Endodermal cell (in vitro differentiated cells): ENCODE measurements around the gene TYW1. TPM values are rescaled to one million over a fixed set of nuclear protein-coding genes. Genes with fewer than 3 reads are reported as not detected.
"Not testable (repeated sequence)": the region's sequence is repeated elsewhere in the genome, so short reads cannot be mapped to it uniquely, and the experiment has no call there.

Experiments
- DNase-seq: peaks from one replicate; pipeline ENCODE4 v3.0.0-alpha.2; 2017
- H3K27ac ChIP-seq: 2 replicates; pipeline ENCODE4 v1.5.1; 2013; ENCODE audit warnings: mild to moderate bottlenecking, low read depth, low read length, moderate library complexity
- H3K27me3 ChIP-seq: 2 replicates; pipeline ENCODE4 v1.6.1; 2013; ENCODE audit warnings: mild to moderate bottlenecking, low read length, moderate library complexity; ENCODE audit not compliant: insufficient read depth, control insufficient read depth, poor library complexity, severe bottlenecking
- H3K36me3 ChIP-seq: 2 replicates; pipeline ENCODE4 v1.7.0; 2013; ENCODE audit warnings: mild to moderate bottlenecking, low read length, moderate library complexity; ENCODE audit not compliant: control insufficient read depth, insufficient read depth
- H3K4me1 ChIP-seq: one replicate; pipeline ENCODE4 v1.7.0; 2013; ENCODE audit warnings: low read length; ENCODE audit not compliant: control insufficient read depth, insufficient read depth
- H3K4me3 ChIP-seq: 2 replicates; pipeline ENCODE4 v1.5.1; 2013; ENCODE audit warnings: mild to moderate bottlenecking, low read length, moderate library complexity
- H3K9ac ChIP-seq: 2 replicates; pipeline ENCODE4 v1.6.1; 2013; ENCODE audit warnings: mild to moderate bottlenecking, low read length, moderate library complexity; ENCODE audit not compliant: poor library complexity, severe bottlenecking; ENCODE audit errors: extremely low read depth
- H3K9me3 ChIP-seq: 2 replicates; pipeline ENCODE4 v1.6.1; 2013; ENCODE audit warnings: mild to moderate bottlenecking, low read length, moderate library complexity; ENCODE audit not compliant: control insufficient read depth
- H3K27ac Mint-ChIP-seq: 2 replicates; pipeline ENCODE4 v1.8.0; 2020; ENCODE audit warnings: mixed read lengths
- H3K27me3 Mint-ChIP-seq: 2 replicates; pipeline ENCODE4 v1.8.0; 2021; ENCODE audit warnings: mild to moderate bottlenecking, mixed read lengths; ENCODE audit not compliant: insufficient read depth
- H3K36me3 Mint-ChIP-seq: 2 replicates; pipeline ENCODE4 v1.8.0; 2020; ENCODE audit warnings: low read depth, mixed read lengths
- H3K4me1 Mint-ChIP-seq: 2 replicates; pipeline ENCODE4 v1.8.0; 2020; ENCODE audit warnings: mixed read lengths
- H3K4me3 Mint-ChIP-seq: 2 replicates; pipeline ENCODE4 v1.8.0; 2020; ENCODE audit warnings: mild to moderate bottlenecking, moderate library complexity, mixed read lengths
- H3K9me3 Mint-ChIP-seq: 2 replicates; pipeline ENCODE4 v1.8.0; 2020; ENCODE audit warnings: mild to moderate bottlenecking, mixed read lengths
- CTCF ChIP-seq: fragments of 200-600 bp; sonication (generic); conservative IDR thresholded peaks from 2 replicates; pipeline ENCODE4 v1.5.0; 2021; ENCODE audit warnings: antibody characterized with exemption, mild to moderate bottlenecking
- WGBS, 2 experiments: methylation state at CpG; one replicate each; pipeline versions ENCODE4 v1.1.5 to v1.1.7; 2013; ENCODE audit warnings: missing lambda C conversion rate in 2 of 2, mixed read lengths in 1 of 2; ENCODE audit not compliant: insufficient coverage in 1 of 2, insufficient read length in 1 of 2; 5-methylcytosine and 5-hydroxymethylcytosine counted together
- total RNA-seq, 2 donors: library from RNA; stranded (reverse); fragmentation: NEBNext Ultra II Directional in 1 of 2; extraction: Animal tissue kit (Norgen Biotek cat#: 25700) in 1 of 2; gene quantifications; 2 replicates in 1 of 2; 3 replicates in 1 of 2; pipeline ENCODE4 v1.2.1, GENCODE V29; 2021

Gene TYW1
- total RNA-seq, 2 donors from 2014 or later, result 17.8 to 18.7 TPM

- Mint-ChIP-seq H3K4me1 (no peaks in the 10 kb centered on the region), H3K9me3 (peaks cover 9% of the 10 kb centered on the region), H3K4me3 (no peak overlapping the region), H3K27ac (peak overlapping the region; percentile 30), H3K36me3 (no peaks in the 10 kb centered on the region), H3K27me3 (peaks cover 2% of the 10 kb centered on the region)
- no peak overlapping the region for H3K9ac ChIP-seq
- DNase-seq, result peak; percentile 61
- no peak overlapping the region for H3K4me3 ChIP-seq
- no peaks in the 10 kb centered on the region for H3K27me3 ChIP-seq
- H3K4me1 ChIP-seq, result peaks cover 2% of the 10 kb centered on the region
- no peak overlapping the region for H3K27ac ChIP-seq
- peaks cover 6% of the 10 kb centered on the region for H3K9me3 ChIP-seq
- no peaks in the 10 kb centered on the region for H3K36me3 ChIP-seq
- WGBS, 2 experiments, result 83 to 84% methylated on average over 2 to 5 of the region's 5 CpGs
- TF ChIP-seq CTCF, result no peak
These were observed 26.3 kb upstream of the TYW1 start for GRCh38 chr7:66970310-66970709.

GRCh38 chr7:66974986-66975590 lies 21.5 kb upstream of the TYW1 start:
- 97 to 98% methylated on average over 8 to 15 of the region's 15 CpGs for WGBS, 2 experiments
- no peaks in the 10 kb centered on the region for H3K4me1 Mint-ChIP-seq
- H3K36me3 ChIP-seq, result no peaks in the 10 kb centered on the region
- peaks cover 13% of the 10 kb centered on the region for H3K9me3 Mint-ChIP-seq
- H3K27ac ChIP-seq, result no peak overlapping the region
- peaks cover 2% of the 10 kb centered on the region for H3K27me3 Mint-ChIP-seq
- no peak overlapping the region for H3K27ac Mint-ChIP-seq
- H3K4me3 Mint-ChIP-seq, result no peak overlapping the region
- no peaks in the 10 kb centered on the region for H3K9me3 ChIP-seq
- H3K27me3 ChIP-seq, result no peaks in the 10 kb centered on the region
- no peak overlapping the region for H3K4me3 ChIP-seq
- DNase-seq, result peak; percentile 48
- no peak for TF ChIP-seq CTCF
- H3K36me3 Mint-ChIP-seq, result no peaks in the 10 kb centered on the region
- H3K4me1 ChIP-seq, result peaks cover 2% of the 10 kb centered on the region
- H3K9ac ChIP-seq, result no peak overlapping the region

GRCh38 chr7:66978312-66978711 lies 18.3 kb upstream of the TYW1 start:
- not testable (repeated sequence) for H3K9me3 ChIP-seq, H3K4me3 ChIP-seq, H3K36me3 Mint-ChIP-seq, H3K4me1 ChIP-seq, H3K4me1 Mint-ChIP-seq, H3K9ac ChIP-seq, H3K27ac ChIP-seq, H3K4me3 Mint-ChIP-seq, H3K27me3 Mint-ChIP-seq, H3K27ac Mint-ChIP-seq, H3K27me3 ChIP-seq, H3K36me3 ChIP-seq, DNase-seq
- 100% methylated on average over 2 of the region's 5 CpGs; no CpG with 5 or more reads in 1 of the 2 experiments for WGBS, 2 experiments
- peaks cover 26% of the 10 kb centered on the region for H3K9me3 Mint-ChIP-seq

GRCh38 chr7:66979013-66979412 lies 17.6 kb upstream of the TYW1 start:
- peaks cover 26% of the 10 kb centered on the region for H3K9me3 Mint-ChIP-seq
- H3K4me1 ChIP-seq, H3K27ac Mint-ChIP-seq, H3K9me3 ChIP-seq, H3K4me1 Mint-ChIP-seq, DNase-seq, H3K36me3 Mint-ChIP-seq, H3K27me3 Mint-ChIP-seq, H3K27ac ChIP-seq, H3K27me3 ChIP-seq, H3K4me3 ChIP-seq, H3K9ac ChIP-seq, H3K4me3 Mint-ChIP-seq, H3K36me3 ChIP-seq: not testable (repeated sequence)
- WGBS, 2 experiments, result 90 to 96% methylated on average over 2 of the region's 2 CpGs

GRCh38 chr7:66980336-66980735 lies 16.3 kb upstream of the TYW1 start:
- DNase-seq, H3K36me3 Mint-ChIP-seq: not testable (repeated sequence)

GRCh38 chr7:66989552-66989951 lies 7.1 kb upstream of the TYW1 start:
- peaks cover 24% of the 10 kb centered on the region for H3K36me3 ChIP-seq
- H3K9me3 ChIP-seq, H3K4me3 Mint-ChIP-seq, H3K27me3 ChIP-seq, H3K9me3 Mint-ChIP-seq, H3K4me1 ChIP-seq, H3K4me3 ChIP-seq, H3K27me3 Mint-ChIP-seq, H3K27ac Mint-ChIP-seq, H3K9ac ChIP-seq, DNase-seq, H3K4me1 Mint-ChIP-seq, H3K27ac ChIP-seq: not testable (repeated sequence)
- no CpG with 5 or more reads among the region's 3 CpGs for WGBS, 2 experiments
- peaks cover 44% of the 10 kb centered on the region for H3K36me3 Mint-ChIP-seq

More at GRCh38 chr7:66980336-66980735, 16.3 kb upstream of the TYW1 start:
- 80 to 100% methylated on average over 1 of the region's 1 CpG for WGBS, 2 experiments
- not testable (repeated sequence) for H3K27me3 Mint-ChIP-seq, H3K27ac Mint-ChIP-seq, H3K27ac ChIP-seq, H3K27me3 ChIP-seq, H3K36me3 ChIP-seq, H3K4me3 Mint-ChIP-seq, H3K9ac ChIP-seq, H3K4me1 Mint-ChIP-seq, H3K4me3 ChIP-seq, H3K9me3 ChIP-seq, H3K4me1 ChIP-seq
- peaks cover 24% of the 10 kb centered on the region for H3K9me3 Mint-ChIP-seq
